OCI-LY7 (cell line): ENCODE data around the gene NDUFS5. TPM values are rescaled to one million over a fixed set of nuclear protein-coding genes. Genes with fewer than 3 reads are reported as not detected.
A peak's percentile ranks its signal among the peaks of the same experiment; 100 is the strongest.
"Not testable (repeated sequence)": the region's sequence is repeated elsewhere in the genome, so short reads cannot be mapped to it uniquely, and the experiment has no call there.

ENCODE experiments used
- Bru-seq: library from RNA; stranded (reverse); fragments of 400-500 nt; gene quantifications from one replicate; lab custom pipeline; 2021; lab: Mats Ljungman, UMichigan
- BruChase-seq, 2 experiments: library from RNA; stranded (reverse); fragments of 400-500 nt; gene quantifications; one replicate each; lab custom pipeline; 2021; lab: Mats Ljungman, UMichigan
- BruUV-seq: library from RNA; stranded (reverse); fragments of 400-500 nt; replicated peaks from 2 replicates; lab custom pipeline; 2021; lab: Mats Ljungman, UMichigan
- CTCF ChIA-PET: fragments of 300-600 bp; sonication (Branson Sonifier 250); formaldehyde crosslinking; loops from one replicate; lab custom pipeline; 2022; ENCODE audit warnings: antibody characterized with exemption; ENCODE audit not compliant: unreplicated experiment; lab: Charles Lee
- POLR2A ChIA-PET: fragments of 300-600 bp; sonication (Branson Sonifier 250); formaldehyde crosslinking; loops from one replicate; lab custom pipeline; 2022; ENCODE audit warnings: antibody characterized with exemption; lab: Charles Lee
- DNase-seq: peaks from one replicate; pipeline ENCODE4 v3.0.0-alpha.2; 2015; ENCODE audit warnings: low spot score
- H2AFZ ChIP-seq: fragments of 200-600 bp; sonication (generic), shearing (Covaris generic); 2 replicates; pipeline ENCODE4 v1.6.1; 2014; ENCODE audit warnings: mild to moderate bottlenecking, antibody characterized with exemption, low read length, moderate library complexity
- H3K27ac ChIP-seq: fragments of 200-600 bp; sonication (generic); 2 replicates; pipeline ENCODE4 v1.5.1; 2014; ENCODE audit warnings: mixed run types, low read depth, mild to moderate bottlenecking, moderate library complexity, low read length, inconsistent platforms; ENCODE audit not compliant: poor library complexity, severe bottlenecking
- H3K36me3 ChIP-seq: fragments of 200-600 bp; sonication (generic); 2 replicates; pipeline ENCODE4 v1.6.1; 2014; ENCODE audit warnings: mild to moderate bottlenecking, antibody characterized with exemption, low read length, moderate library complexity, mixed read lengths; ENCODE audit not compliant: insufficient read depth
- H3K4me1 ChIP-seq: fragments of 200-600 bp; sonication (generic); 2 replicates; pipeline ENCODE4 v1.5.1; 2014; ENCODE audit warnings: mild to moderate bottlenecking, low read length; ENCODE audit not compliant: insufficient read depth, poor library complexity, severe bottlenecking
- H3K4me2 ChIP-seq: fragments of 200-600 bp; sonication (generic); 2 replicates; pipeline ENCODE4 v1.6.1; 2014; ENCODE audit warnings: mild to moderate bottlenecking, low read length
- H3K4me3 ChIP-seq: fragments of 200-600 bp; sonication (generic); 2 replicates; pipeline ENCODE4 v1.5.1; 2014; ENCODE audit warnings: mild to moderate bottlenecking, low read depth, low read length; ENCODE audit not compliant: poor library complexity, severe bottlenecking
- H3K79me2 ChIP-seq: fragments of 200-600 bp; sonication (generic); 2 replicates; pipeline ENCODE4 v1.6.1; 2016; ENCODE audit warnings: low read depth, mild to moderate bottlenecking, low read length, moderate library complexity, mixed read lengths; ENCODE audit not compliant: insufficient read depth
- H3K9me2 ChIP-seq: fragments of 200-600 bp; sonication (generic); 2 replicates; pipeline ENCODE4 v1.6.1; 2016; ENCODE audit warnings: mild to moderate bottlenecking, low read length, mixed read lengths; ENCODE audit not compliant: insufficient read depth
- H3K9me3 ChIP-seq: fragments of 200-600 bp; sonication (generic); 2 replicates; pipeline ENCODE4 v1.6.1; 2014; ENCODE audit warnings: mild to moderate bottlenecking, mixed run types, low read length, mixed read lengths
- H4K20me1 ChIP-seq: fragments of 200-600 bp; sonication (generic); 2 replicates; pipeline ENCODE4 v1.6.1; 2014; ENCODE audit warnings: mild to moderate bottlenecking, antibody characterized with exemption, low read length, moderate library complexity, mixed read lengths; ENCODE audit not compliant: insufficient read depth
- EZH2phosphoT487 ChIP-seq: fragments of 200-600 bp; sonication (generic); IDR thresholded peaks from 2 replicates; pipeline ENCODE4 v1.6.1; 2018; ENCODE audit warnings: low read depth, borderline replicate concordance, mild to moderate bottlenecking, mixed run types, antibody characterized with exemption, low read length, moderate library complexity, mixed read lengths
- intact Hi-C: fragments of 100-400 bp; cut with micrococcal nuclease; formaldehyde crosslinking; loops from one replicate; pipeline ENCODE4 v1.10.0; 2022; ENCODE audit not compliant: unreplicated experiment
- long read RNA-seq: library from polyadenylated mRNA; stranded (forward); transcript quantifications from one replicate; pipeline ENCODE4 v2.0.0, GENCODE V29; 2022
- total RNA-seq, 2 experiments: library from RNA; depleted of rRNA in 1 of 2; stranded (reverse); fragments of >200 nt in 1 of 2; shearing (Covaris generic) in 1 of 2; gene quantifications; 2 replicates each; pipeline ENCODE4 v1.2.3, GENCODE V29; 2014 to 2022
- TF ChIP-seq, protein P1 (sequence below): fragments of 200-600 bp; sonication (generic); conservative IDR thresholded peaks from 2 replicates; pipeline ENCODE4 v1.5.1; 2014; ENCODE audit warnings: mild to moderate bottlenecking, antibody characterized with exemption, low read length, moderate library complexity, mixed read lengths

NDUFS5 gene
- total RNA-seq (2014; rRNA removed; shearing (Covaris generic)) (255 and 373 TPM in 2 replicates), total RNA-seq (2022) (135 and 161 TPM in 2 replicates), Bru-seq, nascent RNA (percentile 81 among the genes with signal in this experiment), BruChase-seq, experiment 1, labeled RNA remaining after a 6-hour chase (percentile 82 among the genes with signal in this experiment), BruChase-seq, experiment 2, labeled RNA remaining after a 2-hour chase (percentile 72 among the genes with signal in this experiment)
- long read RNA-seq, transcript NDUFS5-202 (3 exons, 548 nt): major isoform, 76 of 132 reads
- long read RNA-seq, transcript NDUFS5-201 (3 exons, 544 nt): minor isoform, 53 of 132 reads
- long read RNA-seq, partial matches to known transcripts: 1 of 132 reads
- long read RNA-seq, other reads (novel, unspliced or antisense): 2 of 132 reads

DNA sequence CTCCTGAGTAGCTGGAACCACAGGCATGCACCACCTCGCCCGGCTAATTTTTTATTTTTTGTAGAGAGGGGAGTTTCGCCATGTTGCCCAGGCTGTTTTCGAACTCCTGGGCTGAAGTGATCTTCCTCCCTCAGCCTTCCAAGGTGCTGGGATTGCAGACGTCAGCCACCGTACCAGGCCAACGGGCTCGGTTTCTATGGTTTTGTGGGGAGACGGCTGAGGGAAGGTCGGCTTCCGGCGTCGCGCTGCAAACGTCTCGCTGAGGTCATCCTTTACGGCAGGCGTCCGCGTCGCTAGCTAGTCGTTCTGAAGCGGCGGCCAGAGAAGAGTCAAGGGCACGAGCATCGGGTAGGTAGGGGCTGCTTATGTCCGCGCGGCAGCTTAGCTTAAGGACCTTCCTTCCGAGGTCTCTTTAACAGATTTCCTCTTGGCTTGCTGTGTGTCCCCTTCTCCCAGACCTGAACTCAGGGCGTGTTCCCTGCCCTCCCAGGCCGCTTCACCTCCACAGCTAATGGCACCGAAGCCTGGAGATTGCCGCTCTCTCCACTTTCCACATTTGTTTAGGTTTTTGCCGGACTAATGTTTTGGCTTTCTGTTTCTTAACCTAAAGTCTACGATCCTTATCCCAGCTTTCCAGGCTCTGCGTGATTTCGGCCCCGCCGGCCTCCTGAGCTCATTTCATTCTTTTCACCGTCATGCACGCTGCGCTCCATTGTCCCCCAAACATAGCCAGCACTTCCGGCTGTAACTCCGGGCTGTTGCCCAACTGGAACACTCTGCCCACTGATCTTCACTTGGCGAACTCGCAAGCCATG, at the start of gene NDUFS5:
Gene NDUFS5 (plus strand): TSS at position 300 of the 815 bp plus-strand sequence. CDS start 2,375 bp downstream, outside the sequence.
- Histone ChIP-seq H3K9me2 (no peaks in the 10 kb centered on the region), H3K36me3 (peaks cover 30% of the 10 kb centered on the region), H3K4me3 (peak within 1 kb of the TSS; percentile 76), H3K9me3 (peaks cover 4% of the 10 kb centered on the region; the same call in 1 of the 2 replicates), H3K79me2 (peaks cover 28% of the 10 kb centered on the region), H3K4me1 (peaks cover 13% of the 10 kb centered on the region), H3K4me2 (peak within 1 kb of the TSS; percentile 83), H3K27ac (peak within 1 kb of the TSS; percentile 54), H2AFZ (peak within 1 kb of the TSS; percentile 69), H4K20me1 (no peaks in the 10 kb centered on the region)
- BruUV-seq: TSS peak; percentile 85
- no peak for TF ChIP-seq EZH2phosphoT487
- TF ChIP-seq, protein P1, sequence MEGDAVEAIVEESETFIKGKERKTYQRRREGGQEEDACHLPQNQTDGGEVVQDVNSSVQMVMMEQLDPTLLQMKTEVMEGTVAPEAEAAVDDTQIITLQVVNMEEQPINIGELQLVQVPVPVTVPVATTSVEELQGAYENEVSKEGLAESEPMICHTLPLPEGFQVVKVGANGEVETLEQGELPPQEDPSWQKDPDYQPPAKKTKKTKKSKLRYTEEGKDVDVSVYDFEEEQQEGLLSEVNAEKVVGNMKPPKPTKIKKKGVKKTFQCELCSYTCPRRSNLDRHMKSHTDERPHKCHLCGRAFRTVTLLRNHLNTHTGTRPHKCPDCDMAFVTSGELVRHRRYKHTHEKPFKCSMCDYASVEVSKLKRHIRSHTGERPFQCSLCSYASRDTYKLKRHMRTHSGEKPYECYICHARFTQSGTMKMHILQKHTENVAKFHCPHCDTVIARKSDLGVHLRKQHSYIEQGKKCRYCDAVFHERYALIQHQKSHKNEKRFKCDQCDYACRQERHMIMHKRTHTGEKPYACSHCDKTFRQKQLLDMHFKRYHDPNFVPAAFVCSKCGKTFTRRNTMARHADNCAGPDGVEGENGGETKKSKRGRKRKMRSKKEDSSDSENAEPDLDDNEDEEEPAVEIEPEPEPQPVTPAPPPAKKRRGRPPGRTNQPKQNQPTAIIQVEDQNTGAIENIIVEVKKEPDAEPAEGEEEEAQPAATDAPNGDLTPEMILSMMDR: no peak
- peak; percentile 87 for DNase-seq
- intact Hi-C loops: no loop called here
- ChIA-PET CTCF (interaction anchor here (0.5 to 1.1 kb wide), 3 partner anchors 29 to 562 kb away, joined by 3 read pairs; no protein-coding TSS in a partner anchor), POLR2A (interaction anchor here (0.9 to 1.5 kb wide), 7 partner anchors 9 to 154 kb away, joined by 3 to 6 read pairs (median 4); no protein-coding TSS in a partner anchor)

DNA sequence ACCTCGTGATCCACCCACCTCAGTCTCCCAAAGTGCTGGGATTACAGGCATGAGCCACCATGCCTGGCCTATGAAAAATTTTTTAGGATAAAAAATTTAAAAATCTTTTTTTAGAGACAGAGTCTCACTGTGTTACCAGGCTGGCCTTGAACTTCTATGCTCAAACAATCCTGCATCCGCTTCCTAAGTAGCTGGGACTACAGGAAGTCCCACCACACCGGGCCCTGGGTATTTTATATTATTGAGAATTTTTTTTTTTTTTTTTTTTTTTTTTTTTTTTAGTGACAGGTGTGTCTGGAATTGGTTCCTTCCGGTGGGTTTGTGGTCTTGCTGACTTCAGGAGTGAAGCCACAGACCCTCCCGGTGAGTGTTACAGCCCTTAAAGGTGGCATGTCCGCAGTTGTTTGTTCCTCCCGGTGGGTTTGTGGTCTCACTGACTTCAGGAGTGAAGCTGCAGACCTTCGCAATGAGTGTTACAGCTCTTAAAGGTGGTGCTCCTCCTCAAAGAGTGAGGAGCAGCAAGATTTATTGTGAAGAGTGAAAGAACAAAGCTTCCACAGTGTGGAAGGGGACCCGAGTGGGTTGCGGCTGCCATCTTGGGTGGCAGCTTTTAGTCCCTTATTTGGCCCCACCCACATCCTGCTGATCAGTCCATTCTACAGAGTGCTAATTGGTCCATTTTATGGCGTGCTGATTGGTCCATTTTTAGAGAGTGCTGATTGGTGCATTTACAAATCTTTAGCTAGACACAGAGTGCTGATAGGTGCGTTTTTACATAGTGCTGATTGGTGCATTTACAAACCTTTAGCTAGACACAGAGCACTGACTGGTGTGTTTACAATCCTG, 48.5 kb upstream of the NDUFS5 start:
- H3K79me2 ChIP-seq, H3K4me1 ChIP-seq, H3K4me3 ChIP-seq, DNase-seq, H3K36me3 ChIP-seq, H3K9me3 ChIP-seq, H3K4me2 ChIP-seq, H4K20me1 ChIP-seq, BruUV-seq, H3K27ac ChIP-seq, intact Hi-C loops, CTCF ChIA-PET, H3K9me2 ChIP-seq, H2AFZ ChIP-seq: not testable (repeated sequence)
- POLR2A ChIA-PET: interaction anchor here (1.1 kb wide), 1 partner anchor 13 kb away, joined by 4 read pairs; no protein-coding TSS in a partner anchor

DNA sequence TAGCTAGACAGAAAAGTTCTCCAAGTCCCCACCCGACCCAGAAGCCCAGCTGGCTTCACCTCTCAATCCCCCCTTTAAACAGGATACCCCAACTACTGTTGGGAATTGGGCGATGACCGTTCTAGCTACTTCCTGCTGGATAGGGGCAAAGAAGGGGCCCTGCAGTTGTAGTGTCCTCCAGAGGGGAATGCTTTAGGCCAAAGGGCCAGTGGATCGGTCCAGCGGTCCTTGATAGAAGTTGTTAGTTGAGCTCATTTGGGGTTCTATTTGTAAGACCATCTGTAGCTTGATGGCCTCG, 48.0 kb upstream of the NDUFS5 start:
- intact Hi-C loops, H3K9me3 ChIP-seq, H3K9me2 ChIP-seq, H3K27ac ChIP-seq, H3K36me3 ChIP-seq, H2AFZ ChIP-seq, H3K4me2 ChIP-seq, H3K4me1 ChIP-seq, DNase-seq, CTCF ChIA-PET, H3K4me3 ChIP-seq, H4K20me1 ChIP-seq, POLR2A ChIA-PET, H3K79me2 ChIP-seq, BruUV-seq: not testable (repeated sequence)

DNA sequence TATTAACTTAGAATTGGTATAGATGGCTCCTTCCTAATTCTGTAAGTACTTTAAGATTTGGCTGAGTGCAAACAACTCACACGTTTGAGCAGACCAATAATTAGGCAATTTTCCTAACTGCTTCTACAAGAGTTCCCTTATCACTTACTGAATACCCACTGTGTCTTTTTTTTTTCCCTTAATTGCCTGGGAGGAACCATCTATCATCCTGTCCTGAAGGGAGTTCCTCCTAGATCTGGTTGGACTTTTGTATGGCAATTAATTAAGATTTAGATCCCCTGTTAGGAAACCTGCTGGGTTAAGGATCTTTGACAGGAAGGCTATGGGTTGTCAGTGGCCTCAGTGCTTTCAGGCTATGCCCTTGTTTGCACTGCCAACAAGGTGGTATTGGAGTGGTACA, 46.8 kb upstream of the NDUFS5 start:
- H3K9me3 ChIP-seq, H3K4me1 ChIP-seq, H3K4me3 ChIP-seq, H4K20me1 ChIP-seq, H3K36me3 ChIP-seq, H2AFZ ChIP-seq, DNase-seq, CTCF ChIA-PET, H3K4me2 ChIP-seq, H3K27ac ChIP-seq, H3K79me2 ChIP-seq, intact Hi-C loops, BruUV-seq, H3K9me2 ChIP-seq, POLR2A ChIA-PET: not testable (repeated sequence)
